HG02610 (cell line): ENCODE results near the gene ST6GALNAC4.
"Not testable (repeated sequence)": the region's sequence is repeated elsewhere in the genome, so short reads cannot be mapped to it uniquely, and the experiment has no call there.

ENCODE experiments used
- ATAC-seq: cut with Tn5 transposase; IDR thresholded peaks from one replicate; pipeline ENCODE4 v1.9.1; 2021; ENCODE audit warnings: mild to moderate bottlenecking, moderate library complexity; ENCODE audit not compliant: unreplicated experiment

The ST6GALNAC4 gene

GRCh38 chr9:127874301-127875221 lies 42.3 kb downstream of the ST6GALNAC4 start:
- ATAC-seq: no peak

GRCh38 chr9:127873886-127874285 lies 43.0 kb downstream of the ST6GALNAC4 start:
- no peak for ATAC-seq

- no peak for ATAC-seq
Observed at GRCh38 chr9:127873223-127873691, 43.6 kb downstream of the ST6GALNAC4 start.

GRCh38 chr9:127872369-127873222 lies 44.2 kb downstream of the ST6GALNAC4 start:
- ATAC-seq: no peak

- ATAC-seq: no peak
Observed at GRCh38 chr9:127871531-127871930, 45.3 kb downstream of the ST6GALNAC4 start.

- no peak for ATAC-seq
Observed at GRCh38 chr9:127870887-127871286, 46.0 kb downstream of the ST6GALNAC4 start.

- not testable (repeated sequence) for ATAC-seq
Observed at GRCh38 chr9:127870153-127870491, 46.7 kb downstream of the ST6GALNAC4 start.

- ATAC-seq: peak; percentile 58
Observed at GRCh38 chr9:127869310-127870152, 47.3 kb downstream of the ST6GALNAC4 start.

GRCh38 chr9:127868278-127868902 lies 48.5 kb downstream of the ST6GALNAC4 start:
- ATAC-seq: no peak

GRCh38 chr9:127867356-127868277 lies 49.2 kb downstream of the ST6GALNAC4 start:
- no peak for ATAC-seq

- ATAC-seq: no peak
Observed at GRCh38 chr9:127866535-127866934, 50.3 kb downstream of the ST6GALNAC4 start.

GRCh38 chr9:127865645-127866464 lies 51.0 kb downstream of the ST6GALNAC4 start:
- ATAC-seq: no peak

- ATAC-seq: no peak
Observed at GRCh38 chr9:127863191-127863621, 53.6 kb downstream of the ST6GALNAC4 start.

- ATAC-seq: no peak
Observed at GRCh38 chr9:127862075-127863011, 54.5 kb downstream of the ST6GALNAC4 start.

- no peak for ATAC-seq
Observed at GRCh38 chr9:127860779-127861178, 56.1 kb downstream of the ST6GALNAC4 start.

- ATAC-seq: no peak
Observed at GRCh38 chr9:127860260-127860659, 56.6 kb downstream of the ST6GALNAC4 start.

GRCh38 chr9:127858041-127858512 lies 58.8 kb downstream of the ST6GALNAC4 start:
- ATAC-seq: no peak
